Body of pancreas (tissue), 4 donors: ENCODE results near the gene ASRGL1.

Experiments
- POLR2A ChIP-seq, 3 donors: fragments of 450-650 bp; IDR thresholded peaks; one replicate each; pipeline ENCODE4 v1.6.1; 2016; ENCODE audit warnings: antibody characterized with exemption in 3 of 3, mild to moderate bottlenecking in 2 of 3
- TF ChIP-seq, protein P1 (sequence below), 7 experiments: fragments of 450-650 bp in 4 of 7; fragments of 200-600 bp in 3 of 7; sonication (generic) in 3 of 7; IDR thresholded peaks; one replicate each; pipeline ENCODE4 v1.5.1; 2016 to 2019; ENCODE audit warnings: antibody characterized with exemption in 7 of 7

GRCh38 chr11:62400281-62400680 is 63.0 kb downstream of the ASRGL1 start:
- TF ChIP-seq, protein P1, sequence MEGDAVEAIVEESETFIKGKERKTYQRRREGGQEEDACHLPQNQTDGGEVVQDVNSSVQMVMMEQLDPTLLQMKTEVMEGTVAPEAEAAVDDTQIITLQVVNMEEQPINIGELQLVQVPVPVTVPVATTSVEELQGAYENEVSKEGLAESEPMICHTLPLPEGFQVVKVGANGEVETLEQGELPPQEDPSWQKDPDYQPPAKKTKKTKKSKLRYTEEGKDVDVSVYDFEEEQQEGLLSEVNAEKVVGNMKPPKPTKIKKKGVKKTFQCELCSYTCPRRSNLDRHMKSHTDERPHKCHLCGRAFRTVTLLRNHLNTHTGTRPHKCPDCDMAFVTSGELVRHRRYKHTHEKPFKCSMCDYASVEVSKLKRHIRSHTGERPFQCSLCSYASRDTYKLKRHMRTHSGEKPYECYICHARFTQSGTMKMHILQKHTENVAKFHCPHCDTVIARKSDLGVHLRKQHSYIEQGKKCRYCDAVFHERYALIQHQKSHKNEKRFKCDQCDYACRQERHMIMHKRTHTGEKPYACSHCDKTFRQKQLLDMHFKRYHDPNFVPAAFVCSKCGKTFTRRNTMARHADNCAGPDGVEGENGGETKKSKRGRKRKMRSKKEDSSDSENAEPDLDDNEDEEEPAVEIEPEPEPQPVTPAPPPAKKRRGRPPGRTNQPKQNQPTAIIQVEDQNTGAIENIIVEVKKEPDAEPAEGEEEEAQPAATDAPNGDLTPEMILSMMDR (IDR thresholded peaks at IDR 0.05): no peak
- no peak for TF ChIP-seq POLR2A (IDR thresholded peaks at IDR 0.05)
